Stimulated activated CD8-positive, alpha-beta memory T cell treated with anti-CD3 and anti-CD28 coated beads, Interleukin-4, amount 100 ng/mL, for 4 hours (primary cell): ENCODE data around the gene SNX27.

ENCODE experiments used
- DNase-seq, 2 donors: peaks; one replicate each; pipeline ENCODE4 v3.0.0-alpha.2; 2020; ENCODE audit warnings: low read depth in 2 of 2, low spot score in 1 of 2

Gene SNX27

DNA sequence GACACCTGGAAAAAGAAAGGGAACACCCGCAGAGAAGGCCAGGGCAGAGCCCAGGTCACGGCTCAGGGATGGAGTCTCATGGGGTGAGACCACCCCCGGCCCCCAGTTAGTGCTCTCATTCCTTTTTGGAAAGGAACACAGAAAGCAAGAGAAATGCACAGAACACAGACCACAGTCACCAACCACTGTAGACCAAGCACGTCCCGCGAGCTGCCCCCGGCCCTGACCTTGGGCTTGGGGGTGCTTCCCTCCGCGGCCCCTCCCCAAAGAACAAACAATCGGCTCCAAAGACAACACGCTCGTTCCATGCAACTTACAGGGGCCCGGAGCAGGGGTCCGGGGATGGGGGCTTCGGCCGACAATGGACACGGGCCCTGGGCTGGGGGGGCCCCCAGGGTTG, 92.0 kb downstream of the SNX27 start:
- DNase-seq, result no peak

DNA sequence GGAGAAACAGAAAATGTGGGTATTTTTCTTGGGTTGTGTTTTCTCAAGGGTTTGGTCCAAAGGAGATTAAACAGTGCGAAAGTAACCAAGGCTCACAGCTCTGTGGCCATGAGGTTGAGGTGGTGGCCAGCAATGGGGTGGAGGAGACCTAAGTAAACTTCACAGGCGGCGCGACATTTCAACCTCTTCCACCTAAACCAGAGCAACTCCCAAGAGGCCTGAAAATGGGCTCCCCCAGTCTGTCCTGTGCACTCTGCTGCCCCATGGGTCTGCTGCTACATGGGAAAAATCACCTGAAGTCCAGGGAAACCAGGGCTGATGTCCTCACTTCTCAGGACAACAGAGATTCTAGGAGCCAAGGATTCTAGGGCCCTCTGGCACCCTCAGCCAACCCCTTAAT, 92.4 kb downstream of the SNX27 start:
- no peak for DNase-seq

DNA sequence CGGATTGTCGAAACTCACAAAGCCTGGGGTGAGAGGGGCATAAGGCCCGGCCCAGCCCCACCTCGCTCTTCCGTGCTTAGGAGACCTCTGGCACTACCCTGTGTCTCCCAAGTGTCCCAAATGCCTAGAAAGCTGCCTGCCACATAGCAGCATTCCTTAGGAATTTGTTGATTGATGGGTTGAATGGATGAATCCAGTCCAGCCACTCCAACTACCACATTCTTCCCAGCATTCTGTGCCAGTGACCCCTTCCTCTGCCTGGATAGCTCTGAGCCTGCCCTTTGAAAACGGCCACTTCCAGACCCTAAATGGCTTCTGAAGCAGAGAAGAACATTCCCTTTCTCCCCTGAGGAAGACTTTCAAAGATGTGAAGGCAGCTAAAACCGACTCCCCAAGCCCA, 93.3 kb downstream of the SNX27 start:
- no peak for DNase-seq

DNA sequence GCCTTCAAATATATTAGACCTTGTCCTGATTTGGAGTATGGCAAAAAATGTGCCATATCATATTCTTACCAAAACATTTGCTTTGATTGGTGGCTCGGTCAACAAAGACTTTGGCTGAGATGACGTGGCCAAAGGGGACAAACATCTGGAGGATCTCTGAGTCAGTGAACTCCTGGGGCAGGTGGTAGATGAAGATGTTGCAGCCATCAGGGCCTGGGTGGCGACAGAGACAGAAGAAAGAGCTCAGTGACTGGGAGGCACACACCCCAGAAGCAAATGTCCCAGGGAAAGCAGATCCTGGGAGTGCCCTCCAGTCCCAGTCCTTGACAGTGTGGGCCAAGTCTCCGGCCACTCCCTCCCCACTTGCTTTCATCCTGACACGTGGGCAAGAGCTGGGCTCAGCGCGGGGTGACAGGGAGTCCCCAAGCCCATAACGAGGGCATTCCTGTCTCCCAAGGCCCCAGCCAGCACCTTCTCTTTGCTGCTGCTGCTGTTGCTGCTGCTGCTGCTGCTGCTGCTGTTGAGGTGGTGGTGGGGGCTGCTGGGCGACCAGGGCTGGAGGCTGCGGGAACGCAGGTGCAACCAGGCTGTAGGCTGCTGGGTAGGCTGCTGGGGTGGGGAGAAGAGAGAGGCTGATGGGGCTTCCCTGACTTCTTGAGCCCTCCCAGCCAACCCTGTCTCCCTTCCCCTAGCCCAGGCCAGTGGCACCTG, 94.1 kb downstream of the SNX27 start:
- no peak for DNase-seq

DNA sequence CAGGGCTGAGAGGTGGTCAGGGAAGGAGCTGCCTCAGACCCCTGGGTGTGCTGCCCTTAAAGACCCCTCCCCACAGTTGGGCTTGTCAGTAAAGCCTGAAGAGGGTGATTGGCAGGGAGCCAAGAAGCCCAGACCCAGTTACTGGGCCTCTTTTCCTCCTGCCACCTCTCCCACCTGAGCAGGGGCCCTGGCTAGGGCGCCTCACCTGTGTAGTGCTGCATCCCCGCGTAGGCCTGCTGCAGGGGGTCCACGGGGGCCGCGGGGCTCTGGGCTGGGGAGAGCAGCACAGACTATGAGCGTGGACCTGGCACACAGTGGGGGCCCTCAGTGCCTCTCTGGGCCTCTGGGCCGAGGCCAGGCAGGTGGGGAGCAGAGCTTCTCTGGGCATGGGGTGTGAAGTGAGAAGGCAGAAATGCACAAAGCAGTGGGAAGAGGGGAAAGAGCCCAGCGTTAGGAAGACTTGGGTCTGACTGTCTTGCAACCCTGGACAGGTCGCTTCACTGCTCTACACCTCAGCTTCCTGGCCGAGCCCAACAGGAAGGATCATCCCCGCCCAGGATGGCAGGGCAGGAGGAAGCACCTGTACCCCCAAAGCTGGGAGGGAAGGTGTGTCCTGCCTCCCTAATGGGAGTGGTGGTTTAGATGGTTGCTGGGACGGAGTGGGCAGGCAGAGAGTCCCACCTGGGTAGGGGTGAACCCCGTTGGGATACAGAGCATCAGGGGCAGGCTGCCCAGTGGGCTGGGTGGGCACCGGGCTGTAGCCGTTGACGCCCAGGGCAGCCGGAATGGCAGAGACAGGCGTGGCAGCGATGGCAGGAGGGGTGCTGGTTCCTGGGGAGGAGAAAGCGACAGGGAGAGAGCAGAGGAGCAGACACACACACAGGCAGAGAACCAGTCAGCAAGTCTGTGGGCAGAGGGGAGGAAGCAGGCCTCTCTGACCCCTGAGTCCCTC, 94.9 kb downstream of the SNX27 start:
- no peak for DNase-seq

DNA sequence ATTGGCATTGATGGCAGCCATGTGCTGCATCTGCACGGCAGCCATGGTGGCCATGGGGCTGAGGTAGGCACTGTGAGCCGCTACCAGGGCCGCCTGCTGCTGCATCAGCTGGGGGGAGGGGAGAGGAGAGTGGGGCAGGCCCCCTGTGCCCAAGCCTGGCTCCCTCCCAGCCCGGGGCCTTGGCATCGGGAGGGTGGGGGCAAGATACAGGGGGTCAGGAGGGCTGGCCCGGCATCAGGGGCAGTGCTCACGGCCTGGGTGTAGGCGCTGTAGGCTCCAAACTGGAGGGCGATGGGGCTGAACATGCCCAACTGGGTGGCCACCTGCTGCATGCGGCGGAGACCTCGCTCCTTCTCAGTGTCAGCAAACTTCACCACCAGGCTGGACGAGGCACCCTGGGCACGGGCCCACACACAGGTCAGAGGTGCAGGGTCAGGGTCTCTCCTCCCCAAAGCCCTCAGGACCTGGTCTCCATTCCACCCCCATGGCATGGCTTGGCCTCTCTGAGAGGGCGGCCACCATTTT, 95.8 kb downstream of the SNX27 start:
- no peak for DNase-seq

DNA sequence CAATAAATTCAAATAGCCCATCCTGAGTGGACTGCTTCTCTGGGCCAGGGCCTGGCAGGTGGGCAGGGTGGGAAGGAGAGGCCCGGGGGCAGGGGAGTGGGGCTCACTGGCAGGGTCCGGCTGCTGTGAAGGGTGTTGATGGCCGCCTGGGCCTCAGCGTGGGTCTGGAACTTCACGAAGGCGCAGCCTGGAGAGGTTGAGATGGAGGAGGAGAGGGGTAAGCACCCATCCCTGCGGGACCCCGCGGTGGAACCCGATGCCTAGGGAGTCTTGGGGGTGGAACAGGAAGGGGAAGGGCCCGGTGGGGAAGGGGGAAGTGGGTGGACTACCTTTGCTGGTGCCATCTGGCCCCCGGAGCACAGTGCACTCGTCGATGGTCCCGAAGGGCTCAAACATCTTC, 97.0 kb downstream of the SNX27 start:
- no peak for DNase-seq

DNA sequence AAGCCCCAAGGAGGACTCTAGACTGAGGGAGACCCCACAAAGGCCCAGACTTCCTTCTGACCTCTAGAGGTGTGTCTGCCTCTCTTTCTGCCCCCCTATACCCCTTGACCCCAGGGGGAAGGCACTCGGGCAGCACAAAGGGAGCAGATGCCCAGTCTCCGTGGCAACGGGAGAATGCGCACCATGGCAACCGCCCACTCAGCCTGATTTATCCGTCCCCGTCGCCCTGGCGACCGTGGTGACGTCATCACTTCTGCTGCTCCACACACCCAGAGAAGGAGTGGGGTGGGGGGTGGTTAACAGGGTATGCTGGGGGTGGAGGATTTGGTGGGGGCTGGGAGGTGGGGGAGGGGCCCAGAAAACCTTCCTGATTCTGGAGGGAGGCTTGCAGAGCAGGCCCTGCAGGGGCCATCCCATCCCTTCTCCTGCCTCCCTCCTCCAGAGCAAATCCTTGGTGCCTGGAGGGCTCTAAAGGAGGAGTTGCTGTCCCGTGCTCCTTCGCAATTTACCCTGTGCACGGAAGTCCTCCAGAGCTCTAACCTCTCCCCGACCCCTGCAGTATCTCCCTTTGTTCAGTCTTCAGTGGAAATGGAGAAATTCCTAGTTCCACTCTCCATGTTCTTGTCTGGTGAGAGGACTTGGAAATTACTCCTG, 98.5 kb downstream of the SNX27 start:
- DNase-seq, result no peak

DNA sequence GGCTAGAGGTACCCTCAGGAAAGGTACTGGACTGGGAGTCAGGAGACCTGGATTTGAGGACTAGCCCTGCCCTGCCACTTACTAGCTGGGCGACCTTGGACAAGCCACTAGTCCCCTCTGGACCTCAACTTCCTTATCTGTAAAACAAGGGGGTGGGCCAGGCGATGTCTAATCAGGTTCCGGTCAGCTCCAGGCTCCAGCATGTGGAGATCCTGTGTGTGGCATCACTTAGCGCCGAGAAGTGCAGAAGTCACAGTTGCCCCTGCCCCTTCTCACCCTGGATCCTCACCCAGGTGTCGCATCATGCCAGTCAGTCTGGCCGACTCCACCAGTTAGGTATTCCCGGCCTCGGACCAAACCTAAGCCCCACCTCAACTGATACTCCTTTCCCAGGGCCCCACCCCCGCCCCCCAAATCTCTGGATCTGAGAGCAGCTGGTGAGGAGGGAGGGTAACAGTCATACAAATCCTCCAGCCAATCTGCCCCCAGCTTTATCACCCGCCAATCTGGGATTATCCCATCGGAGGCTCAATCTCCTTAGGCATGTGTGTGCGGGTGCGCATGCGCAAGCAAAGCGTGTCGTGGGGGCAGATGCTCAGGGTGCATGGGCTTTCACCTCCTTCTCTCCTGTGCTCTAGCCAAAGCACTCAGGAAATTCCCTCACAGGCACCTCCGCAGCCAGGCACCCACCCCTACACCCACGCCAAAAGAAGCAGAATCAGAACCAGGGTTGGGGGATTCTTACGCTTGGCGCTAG, 99.4 kb downstream of the SNX27 start:
- no peak for DNase-seq

DNA sequence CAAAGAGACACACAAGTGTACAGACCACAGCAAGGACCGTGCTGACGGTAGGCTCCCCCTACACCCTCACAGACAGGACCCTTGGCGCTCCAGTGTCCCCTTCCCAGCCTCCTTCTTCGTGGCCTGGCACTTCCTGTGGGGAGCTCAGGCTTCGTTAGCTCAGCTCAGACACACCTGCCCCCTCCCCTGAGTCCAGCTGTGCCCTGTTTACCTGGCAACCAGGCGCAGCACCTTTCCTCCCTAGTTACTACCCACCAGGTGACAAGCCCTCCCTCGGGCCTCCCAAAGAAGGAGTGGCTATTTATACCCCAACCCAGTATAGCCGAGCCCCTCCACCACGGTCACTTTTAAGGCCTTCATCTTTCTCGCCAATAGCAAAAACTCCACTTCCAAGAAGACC, 100.1 kb downstream of the SNX27 start:
- DNase-seq, result no peak

DNA sequence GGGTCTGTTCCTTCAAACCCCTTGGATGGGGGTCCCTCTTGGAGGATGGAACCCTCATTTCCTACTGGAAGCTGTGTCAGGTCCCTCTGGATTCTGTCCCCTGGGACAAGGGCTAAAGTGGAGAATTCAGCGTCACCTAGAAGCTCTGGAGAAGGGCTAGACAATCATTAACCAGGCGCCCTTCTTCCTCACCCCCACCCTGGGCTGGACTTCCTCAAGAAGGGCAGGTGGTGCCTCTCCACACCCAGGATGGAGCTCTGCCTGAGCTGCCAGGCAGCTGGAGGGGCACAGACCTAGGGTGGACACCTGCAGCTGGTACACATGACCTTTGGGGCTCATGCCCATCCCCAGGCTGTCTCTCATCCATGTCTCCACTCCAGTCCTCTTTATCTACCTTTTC, 101.2 kb downstream of the SNX27 start:
- DNase-seq, result no peak

DNA sequence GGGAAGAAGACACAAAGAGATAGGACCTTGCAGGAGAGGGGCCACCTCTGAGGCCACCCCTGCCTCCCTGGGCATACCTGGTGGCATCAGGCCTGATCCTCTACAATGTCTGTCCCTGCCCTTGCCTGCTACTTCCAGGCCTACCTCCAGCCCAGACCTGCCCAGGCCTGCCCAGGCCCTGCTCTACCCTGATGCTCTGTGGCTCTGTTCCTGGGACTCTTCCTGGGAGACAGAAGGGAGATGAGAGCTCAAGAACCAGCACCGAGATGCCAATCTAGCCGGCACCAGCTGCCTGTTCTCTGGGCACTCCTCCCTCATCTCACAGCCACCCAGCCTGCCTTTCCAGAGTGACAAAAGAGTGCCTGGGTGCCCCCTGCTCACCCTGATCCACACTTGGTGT, 102.0 kb downstream of the SNX27 start:
- no peak for DNase-seq

DNA sequence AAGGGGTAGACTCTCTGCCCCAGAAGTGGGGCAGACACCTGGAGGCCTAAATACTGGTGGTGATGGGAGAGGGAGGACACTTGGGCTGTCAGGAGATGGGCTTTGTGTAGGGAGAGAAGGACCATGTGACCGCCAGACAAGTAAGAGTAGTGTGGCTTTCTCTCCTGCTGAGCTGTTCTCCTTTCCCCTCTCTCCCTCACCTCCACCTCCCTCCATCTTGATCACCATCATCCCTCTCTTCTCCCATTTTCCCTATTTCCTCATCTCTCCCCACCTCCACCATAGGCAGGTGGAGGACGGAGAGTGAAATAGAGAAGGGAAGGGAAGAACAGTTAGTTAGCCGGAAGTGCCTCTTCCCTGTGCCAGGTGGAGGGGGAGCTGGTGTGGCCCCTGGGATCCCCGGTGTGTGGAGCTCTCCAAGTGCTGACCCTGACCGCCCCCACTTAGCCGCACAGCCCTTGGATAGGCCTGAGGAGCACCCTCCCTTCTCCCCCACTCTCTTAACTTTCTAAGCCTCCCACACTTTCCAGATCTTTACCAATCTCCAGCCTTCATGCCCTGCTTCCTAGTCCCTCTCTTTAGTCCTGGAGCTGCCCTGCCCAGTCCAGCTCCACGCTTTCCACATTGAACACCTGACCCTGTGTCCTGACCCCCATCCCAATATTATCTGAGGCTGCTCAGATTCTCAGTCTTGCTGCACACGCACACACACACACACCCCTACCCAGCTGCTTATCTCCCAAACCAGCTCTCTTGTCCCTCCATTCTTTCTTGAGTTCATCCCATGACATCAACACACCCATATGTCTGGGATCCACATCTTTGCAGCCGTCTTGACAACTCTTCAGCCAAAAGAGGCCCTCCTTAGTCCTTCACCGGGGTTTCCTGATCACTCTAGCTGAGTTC, 103.2 kb downstream of the SNX27 start:
- DNase-seq, result no peak

DNA sequence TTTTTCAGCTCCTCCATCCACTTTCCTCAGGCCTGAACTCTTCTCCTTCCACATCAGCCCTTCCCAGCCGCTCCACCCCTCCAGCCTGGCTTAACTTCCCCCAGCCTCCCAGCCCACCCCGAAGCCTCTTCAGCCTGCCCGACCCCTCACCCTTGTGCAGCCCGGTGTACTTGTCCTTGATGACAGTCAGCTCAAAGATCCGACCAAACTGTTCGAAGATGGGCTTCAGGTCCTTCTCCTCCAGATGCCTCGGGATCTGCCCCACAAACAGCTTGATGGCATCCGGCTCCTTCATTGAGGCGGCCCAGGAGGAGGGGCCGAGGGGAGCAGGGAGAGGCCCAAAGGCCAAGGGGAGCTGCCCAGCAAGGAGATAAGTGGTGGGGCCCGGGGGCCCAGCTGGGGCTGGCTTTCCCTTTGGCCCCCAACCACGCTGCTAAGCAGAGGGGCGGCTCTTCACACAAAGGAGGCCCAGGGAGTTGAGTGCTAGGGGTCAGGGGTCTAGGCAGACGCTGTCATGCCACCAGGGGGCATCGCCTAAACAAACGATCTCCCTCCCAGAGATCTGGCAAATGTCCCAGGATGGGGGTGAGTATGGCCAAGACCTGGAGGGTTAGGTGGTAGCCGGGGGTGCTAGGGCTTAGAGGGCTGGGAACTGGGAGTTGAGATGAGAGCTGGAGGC, 104.0 kb downstream of the SNX27 start:
- no peak for DNase-seq

DNA sequence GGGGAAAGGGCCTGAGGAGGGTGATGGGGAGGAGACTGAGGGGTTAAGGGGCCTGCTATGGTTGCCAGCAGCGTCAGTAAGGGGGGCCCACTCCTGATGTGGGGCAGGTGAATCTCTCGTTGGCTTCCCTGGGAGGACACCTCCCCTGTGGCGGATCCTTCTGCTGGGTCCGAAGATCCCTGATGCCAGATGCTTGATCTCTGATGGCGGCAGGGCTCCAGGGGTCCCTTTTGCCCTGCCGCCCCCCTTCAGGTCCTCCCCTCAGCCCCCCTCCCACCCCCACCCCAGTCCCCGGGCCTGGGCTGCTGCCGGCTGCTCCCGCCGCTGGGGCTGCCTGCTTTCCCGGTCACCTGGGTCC, 104.5 kb downstream of the SNX27 start:
- DNase-seq, result no peak

DNA sequence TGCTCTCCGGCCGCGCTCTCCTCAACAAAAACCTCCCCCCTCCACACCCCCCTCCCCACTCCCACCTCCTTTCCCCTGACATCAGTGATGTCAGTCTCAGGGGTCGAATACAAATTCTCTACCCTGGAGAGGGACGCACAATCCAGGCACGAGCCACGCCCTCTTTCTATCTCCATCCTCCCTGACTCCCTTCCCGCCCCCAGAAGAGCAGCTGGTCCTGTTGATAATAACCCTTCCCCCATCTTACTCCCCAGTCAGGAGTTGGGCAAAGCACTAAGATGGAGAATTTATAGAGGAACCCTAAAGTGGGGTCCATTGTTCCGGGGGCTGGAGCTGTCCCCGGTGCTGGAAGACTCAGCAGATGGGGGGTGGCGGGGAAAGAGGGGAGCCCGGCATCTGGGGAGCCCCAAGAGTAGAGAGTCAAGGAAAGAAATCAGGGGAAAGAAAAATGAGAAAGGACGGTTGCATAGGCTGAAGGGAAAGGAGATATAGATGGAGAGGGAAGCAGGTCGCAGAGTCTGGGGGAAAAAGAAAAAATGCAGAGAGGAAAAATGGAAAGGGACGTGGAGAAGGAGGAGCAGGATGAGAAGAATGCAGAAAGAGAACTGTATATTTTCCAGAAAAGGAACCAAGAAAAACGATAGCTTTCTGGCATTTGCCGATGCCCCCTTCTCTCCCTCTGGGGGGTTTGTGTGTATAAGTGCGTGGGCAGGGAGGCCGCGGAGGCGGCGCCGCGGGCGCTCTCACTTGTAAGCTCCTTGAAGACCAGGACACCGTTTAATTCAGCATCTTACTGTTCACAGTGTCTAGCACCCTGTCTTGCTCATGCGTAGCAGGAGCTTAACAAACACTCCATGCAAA, 105.2 kb downstream of the SNX27 start, which contains the start of gene CELF3:
Gene CELF3 (minus strand): TSS at position 33 of the 861 bp plus-strand sequence. CDS start 783 bp downstream, outside the sequence.
- no peak for DNase-seq

DNA sequence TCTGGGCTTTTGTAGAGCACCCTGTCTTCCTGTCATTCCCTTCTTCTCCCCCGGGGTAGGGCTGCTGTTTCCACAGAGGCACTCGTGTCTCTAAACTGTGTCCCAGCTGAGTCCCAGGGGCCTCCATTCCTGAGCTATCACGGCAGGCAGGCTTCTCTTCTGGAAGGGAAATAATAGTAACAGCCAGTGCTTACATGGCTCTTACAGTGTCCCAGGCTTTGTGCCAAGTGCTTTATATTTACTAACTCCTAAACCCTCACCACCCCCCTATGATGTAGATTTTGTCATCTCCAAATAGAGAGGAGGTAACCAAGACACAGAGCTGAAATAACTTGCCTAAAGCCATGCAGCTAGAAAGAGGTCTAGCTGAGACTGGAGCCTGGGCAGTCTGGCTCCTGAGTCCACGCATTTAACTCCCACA, 106.2 kb downstream of the SNX27 start:
- no peak for DNase-seq

DNA sequence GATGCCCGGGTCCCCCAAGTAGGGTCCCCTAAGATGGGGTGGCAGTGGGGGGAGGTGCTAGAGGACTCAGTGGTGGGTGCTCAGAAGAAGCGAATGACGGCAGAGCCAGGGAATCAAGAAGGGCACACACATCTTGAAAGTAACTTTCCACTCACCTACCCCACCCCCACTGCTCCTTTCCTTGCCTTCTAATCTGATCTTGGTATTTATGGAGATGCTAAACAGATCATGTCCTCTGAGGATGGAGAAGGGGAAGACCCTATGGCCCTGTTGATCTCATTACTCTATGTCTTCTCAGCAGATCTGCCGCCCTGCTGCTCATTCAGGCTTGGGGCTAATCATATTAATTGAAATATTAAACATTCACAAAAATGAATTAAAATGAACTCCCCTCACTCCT, 106.8 kb downstream of the SNX27 start:
- DNase-seq, result no peak
